GM04504 (cell line): Measurements from ENCODE around the gene RGS3.

ENCODE experiments used
- DNase-seq: peaks from one replicate; pipeline ENCODE4 v3.0.0-alpha.2; 2012; ENCODE audit warnings: low read depth

RGS3 gene

DNA sequence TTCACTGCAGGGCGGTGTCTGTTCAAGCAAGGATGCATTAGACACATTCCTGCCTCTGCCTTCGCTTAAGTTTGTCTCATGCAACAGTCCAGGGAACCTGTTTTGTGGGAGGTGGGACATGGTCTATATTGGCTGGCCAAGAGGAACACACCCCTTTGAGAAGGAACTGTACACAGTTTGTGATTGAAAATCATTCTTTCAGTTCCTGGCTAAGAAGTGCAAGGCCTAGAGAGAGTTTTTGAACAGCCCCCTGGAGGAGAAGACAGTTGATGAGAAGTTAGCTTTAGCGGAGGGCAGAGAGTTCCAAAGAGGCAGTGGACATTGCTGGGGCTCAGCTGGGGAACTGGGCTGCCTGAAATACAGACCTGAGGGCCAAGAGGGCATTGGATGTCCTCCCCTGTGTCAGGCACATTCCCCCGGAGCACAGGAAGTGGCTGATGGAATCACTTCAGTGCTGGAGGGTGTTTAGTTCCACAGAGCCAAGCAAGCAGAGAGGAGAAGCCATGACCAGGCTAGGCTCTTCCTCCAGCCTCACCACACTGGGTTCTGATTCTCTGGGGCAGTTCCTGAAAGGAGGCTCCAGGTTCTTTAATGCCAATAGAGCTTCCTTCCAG, 66.6 kb downstream of the RGS3 start:
- no peak for DNase-seq

DNA sequence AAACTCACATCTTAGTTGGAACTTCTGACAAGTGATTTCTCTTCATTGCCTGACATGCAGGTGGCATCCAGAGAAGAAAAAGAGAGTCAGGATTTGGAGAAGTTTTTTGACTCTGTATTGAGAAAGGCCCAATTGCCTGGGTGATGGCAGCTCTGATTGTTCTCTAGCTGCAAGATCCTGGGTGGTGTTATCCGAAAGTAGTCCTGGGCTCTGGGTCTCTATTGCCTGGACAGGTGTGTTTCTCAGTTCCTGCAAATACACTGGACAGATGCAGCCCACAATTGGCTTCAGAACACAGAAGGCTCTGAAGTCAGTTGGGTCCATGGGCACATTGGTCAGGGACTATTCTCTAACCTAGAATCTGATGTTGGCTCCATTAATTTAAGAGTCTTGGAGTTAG, 67.4 kb downstream of the RGS3 start:
- DNase-seq = no peak

DNA sequence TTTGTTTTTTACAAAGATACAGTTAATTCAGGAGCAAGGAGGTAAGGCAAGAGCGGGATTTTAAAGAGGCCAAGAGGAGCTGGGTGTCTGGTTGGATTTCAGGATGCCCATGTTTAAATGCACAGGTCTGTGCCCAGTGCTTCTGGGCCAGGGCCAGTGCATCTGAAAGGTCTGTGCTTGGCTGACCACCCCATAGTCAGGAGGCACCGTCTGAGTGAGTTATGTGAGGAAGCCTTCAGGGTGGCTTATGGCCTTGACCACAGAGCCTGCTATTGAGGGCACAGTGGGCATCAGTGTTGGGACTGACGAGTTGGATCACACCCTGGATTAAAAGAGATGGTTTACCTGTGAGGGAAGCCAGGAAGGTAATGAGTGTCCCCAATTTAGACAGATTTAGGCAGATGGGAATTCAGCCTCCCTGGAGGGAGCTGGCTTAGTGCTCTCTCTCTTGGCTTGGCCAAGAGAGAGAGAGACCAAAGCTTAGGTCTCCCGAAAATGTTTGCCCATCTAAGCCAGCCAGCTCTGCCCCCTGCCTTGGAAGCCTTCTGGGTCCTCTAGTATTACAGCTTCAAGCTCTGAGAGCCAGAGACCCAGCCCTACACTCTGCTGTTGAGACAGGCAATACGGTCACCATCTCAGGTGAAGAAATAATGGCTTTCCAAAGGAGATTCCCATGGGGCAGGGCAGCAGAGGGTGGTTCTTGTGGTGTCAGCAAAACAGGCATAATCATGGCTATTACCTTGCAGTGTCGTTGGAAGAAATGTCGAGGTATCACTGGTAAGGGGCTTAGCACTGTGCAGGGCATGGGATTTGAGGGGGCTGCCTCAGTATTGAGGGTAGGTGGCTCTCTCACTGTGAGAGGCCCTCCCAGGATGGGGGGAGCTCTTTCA, 68.6 kb downstream of the RGS3 start:
- no peak for DNase-seq

DNA sequence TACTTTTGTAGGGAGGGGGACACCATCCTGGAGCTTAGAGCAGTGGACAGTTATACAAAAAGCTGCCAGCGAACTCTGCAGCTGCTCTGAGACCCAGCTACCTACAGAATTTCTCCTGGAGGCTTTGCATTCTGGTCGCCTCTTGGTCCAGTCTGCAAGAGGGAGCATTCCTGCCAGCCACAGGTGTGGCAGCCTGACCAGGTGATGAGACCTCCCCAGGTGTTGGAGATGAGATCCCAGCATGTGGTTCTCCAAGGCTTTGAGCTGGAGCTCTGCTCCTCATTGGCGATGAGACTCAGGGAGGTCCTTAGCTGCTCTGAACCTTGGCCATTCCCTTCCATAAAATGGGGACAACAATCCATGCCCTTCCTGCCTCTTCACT, 69.3 kb downstream of the RGS3 start:
- no peak for DNase-seq

DNA sequence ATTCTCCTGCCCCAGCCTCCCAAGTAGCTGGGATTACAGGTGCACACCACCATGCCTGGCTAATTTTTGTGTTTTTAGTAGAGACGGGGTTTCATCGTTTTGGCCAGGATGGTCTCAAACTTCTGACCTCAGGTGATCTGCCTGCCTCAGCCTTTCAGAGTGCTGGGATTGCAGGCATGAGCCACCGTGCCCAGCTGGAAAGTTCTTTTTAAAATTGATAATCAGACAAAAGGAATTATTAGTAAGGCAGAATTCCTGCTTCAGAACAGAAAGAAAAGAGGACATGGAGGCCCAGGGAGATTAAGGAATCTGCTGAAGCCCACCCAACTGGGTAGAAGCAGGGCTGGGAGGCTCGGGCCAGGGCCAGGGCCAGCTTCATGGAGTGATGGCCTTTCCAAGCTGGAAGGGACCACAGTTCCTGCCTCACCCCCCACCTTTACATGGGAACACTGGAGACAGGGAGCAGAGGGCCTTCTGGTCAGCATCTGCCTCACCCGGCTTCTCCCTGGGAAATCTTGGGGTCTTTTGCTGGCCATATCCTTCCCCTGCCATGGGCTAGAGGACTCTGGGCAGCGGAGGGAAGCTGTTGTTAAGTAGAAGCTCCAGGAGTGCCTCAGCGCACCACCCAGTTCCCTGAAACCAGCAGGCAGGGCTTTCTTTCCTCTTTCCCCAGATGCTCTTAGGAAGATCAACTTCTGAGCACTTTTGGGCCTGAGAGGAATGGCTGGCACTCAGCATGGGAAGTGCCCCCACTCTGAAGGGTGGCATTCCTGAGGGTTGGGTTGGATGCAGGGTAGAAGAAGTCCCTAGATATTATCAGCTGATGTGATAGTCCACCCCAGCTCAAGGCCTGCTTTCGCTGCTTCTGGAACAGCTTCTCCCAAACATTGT, 70.1 kb downstream of the RGS3 start:
- no peak for DNase-seq

DNA sequence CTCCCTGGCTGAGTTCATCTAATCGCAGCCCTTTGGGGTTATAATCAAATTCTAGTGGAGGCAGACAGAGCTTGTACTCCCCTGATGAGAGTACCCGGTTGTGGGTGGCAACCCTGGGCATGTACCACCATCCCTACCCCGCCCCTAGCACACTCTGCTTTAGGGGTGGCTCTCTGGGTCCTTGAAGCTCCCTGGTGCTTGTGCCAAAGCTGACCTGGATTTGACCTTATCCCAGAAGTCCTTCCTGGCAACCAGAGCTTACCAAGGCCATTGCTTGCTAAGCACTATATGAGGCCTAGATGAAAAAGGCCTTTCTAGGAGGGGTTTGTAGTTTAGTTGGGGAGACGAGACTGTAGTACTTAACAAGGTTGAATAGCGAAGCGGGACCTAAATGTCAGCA, 72.2 kb downstream of the RGS3 start:
- no peak for DNase-seq

DNA sequence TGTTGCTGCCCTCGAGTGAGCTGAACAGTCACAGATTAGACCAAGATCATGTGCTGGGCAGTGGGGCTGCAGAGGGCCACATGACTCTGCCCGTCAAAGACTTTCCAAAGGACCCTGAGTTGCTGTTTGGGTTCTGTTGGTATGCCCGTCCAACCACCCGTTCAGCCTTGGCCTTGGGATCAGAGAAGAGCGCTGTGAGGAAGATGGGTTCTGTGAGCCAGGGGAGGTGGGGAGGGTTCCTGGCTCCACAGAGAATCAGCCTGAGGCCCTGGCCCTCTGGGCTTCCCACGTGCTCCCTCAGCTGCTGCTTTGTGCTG, 72.6 kb downstream of the RGS3 start:
- no peak for DNase-seq

DNA sequence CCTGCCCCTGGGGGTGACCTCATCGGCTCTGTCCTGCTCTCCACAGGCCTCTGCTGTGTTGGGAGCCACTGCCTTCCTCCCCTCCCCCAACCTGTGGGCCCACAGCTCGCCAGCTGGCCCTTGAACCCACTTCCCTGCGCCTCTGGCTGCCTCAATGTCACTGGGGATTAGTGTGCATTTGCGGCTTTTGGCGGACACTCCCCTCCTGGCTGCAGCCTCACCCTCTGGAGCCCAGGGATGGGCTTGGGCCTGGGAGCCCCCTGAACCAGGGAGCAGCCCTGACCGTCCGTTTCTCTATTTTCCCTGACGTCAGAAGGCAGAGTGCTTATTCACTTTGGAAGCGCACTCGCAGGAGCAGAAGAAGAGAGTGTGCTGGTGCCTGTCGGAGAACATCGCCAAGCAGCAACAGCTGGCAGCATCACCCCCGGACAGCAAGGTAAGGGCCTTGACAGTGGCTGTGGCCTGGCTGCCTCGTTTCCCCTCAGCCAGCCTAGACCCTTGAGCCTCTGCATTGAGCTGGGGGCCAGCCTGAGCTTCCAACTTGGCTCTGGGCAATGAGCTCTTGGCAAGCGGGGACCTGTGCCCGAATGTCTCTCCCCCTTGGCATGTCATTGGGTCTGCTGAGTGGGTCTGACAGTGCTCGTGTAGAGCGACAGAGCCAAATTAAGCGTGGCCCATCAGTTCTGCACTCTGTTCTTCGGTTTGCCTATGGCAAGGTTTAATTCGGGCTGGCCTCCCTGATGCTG, 73.1 kb downstream of the RGS3 start:
- DNase-seq = no peak

DNA sequence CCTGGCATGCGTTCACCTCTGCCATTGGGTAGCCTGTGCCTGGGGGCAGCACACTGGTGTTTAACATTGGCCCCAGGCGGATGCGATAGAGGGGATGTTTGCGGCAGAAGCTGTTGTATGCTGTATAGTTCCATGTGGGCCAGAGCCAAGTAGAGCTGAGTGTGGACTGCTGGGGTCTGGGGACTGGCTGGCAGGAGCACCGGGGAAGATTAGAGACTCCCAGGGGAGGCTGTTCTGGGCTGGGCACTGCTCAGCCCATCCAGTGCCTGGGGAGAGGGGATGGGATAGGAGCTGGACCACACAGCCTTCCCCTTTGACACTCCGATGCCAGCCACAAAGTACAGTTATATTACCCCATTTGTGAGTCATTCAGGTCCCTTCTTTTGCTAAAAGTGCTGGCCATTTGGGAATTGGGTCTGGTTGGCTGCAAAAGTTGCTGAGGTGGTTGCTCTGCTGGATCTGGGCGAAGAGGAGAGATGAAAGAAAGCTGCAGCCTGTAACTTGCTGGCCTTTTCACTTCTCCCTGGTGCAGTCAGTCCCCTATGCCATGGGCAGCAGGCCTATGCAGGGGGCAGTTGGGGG, 73.8 kb downstream of the RGS3 start:
- DNase-seq = no peak

DNA sequence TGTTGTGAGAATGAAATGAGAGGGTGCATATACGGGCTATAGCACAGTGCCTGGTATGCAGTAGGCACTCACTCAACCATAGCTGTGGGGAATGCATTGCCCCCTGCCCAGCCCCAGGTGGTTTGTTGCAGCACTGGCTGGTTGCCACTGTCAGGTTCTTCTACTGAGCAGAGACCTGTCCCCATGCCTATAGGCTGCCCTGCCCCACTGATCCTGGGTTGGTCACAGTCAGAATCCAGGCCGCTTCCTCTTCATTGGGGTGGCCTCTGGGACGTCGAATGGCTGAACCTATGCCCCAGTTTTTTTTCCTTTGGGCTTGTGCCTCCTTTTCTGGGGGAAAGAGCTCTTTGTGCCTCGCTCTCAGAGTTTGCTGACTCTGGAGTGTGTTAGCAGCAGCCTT, 74.6 kb downstream of the RGS3 start:
- no peak for DNase-seq

DNA sequence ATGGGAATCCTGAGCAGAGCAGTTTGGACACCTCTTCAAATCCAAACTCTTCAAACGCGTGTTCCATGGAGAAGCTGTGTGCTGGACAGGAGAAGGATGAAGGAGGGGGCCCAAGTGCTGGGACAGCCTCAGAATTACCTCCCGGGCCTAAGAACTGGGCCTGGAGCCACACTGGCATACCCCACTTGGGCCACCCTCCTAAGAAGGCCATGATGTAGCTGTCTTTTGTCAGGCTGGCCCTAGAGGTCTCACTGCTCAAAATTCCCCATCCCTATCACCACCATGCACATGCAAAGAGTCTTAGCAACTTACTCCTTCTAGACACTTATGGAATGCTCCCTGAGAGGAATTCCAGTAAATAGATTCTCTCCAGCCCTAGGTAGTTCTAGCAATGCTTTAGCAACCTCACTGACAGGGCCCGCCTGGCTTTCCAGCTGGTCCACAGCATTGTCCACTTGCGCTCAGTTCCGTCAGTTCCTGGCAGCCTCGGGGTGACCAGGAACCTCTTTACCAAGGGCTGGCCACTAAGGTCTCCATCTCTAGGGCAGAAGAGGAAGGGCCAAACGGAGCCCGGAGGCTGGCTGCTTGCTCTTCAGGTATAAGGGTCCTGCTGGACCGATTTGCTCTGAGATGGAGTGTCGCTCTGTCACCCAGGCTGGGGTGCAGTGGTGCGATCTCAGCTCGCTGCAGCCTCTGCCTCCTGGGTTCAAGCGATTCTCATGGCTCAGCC, 75.3 kb downstream of the RGS3 start:
- DNase-seq = no peak

DNA sequence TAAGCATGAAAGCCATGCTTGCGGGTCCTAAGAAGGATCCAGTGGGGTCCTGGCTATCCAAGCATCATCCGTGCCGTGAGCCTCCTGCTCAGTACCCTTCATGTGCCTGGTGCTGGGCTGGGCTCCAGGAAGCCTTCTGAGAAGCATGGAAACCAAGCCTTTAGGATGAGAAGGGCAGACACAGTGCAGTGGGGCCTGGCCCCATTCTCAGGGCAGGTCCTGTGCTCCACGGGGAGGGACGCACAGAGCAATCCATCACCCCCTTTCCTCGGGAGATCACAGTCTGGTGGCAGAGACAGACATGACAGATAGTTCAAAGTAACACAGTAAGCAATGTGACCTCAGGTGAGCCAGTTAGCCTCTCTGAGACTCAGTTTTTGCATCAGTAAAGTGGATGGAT, 76.9 kb downstream of the RGS3 start:
- DNase-seq = no peak

DNA sequence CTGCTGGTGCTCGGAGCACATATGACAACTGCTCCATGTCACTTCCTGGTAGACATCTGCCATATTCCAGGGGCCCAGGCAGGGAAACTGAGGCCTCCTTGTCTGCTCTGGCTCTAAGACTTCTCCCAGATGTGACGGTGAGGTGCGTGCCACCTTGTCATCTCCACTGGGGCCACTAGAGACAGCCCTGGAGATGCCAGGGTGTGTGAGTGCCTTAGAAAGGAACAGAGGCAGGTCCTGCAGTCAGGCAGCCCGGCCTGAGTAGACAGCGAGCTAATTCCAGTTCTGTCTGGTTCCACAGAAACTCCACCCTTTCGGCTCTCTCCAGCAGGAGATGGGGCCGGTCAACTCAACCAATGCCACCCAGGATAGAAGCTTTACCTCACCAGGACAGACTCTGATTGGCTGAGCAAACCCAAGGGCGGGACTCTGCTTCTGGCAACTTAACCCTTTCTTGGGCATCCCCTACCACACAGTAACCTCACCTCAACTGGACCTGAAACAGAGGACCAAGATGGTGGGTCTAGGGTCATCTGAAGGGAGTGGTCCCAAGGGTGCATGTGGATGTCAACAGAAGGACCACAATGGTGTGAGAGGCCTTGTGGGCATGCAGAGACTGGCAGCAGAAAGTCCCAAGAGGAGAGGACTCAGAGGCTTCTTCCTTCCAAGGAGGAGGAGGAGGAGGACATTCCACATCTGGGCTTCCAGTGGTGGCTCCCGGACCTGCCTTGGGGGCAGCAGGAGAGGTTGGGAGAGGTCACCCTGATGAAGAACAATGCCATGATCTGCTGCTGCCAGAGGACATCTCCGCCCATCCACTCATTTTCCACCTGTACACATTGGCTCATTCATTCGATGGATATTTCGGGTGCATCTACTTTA, 77.7 kb downstream of the RGS3 start:
- no peak for DNase-seq

DNA sequence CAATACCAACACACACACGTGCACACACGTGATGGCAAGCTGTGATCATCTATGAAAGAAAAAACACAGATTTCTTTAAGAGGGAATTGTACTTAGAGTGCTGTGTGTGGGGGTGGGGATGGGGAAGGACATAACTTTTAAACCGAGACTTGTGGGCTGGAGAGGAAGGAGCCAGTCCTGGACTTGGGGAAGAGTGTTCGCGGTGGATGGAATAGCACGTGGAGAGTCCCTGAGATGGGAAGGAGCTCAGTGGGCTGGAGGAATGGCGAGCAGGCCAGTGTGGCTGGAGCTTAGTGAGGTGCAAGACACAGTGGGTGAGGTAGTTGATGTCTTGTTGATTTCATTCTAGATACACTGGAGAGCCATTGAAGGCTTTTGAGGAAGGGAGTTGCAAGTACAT, 78.5 kb downstream of the RGS3 start:
- no peak for DNase-seq

DNA sequence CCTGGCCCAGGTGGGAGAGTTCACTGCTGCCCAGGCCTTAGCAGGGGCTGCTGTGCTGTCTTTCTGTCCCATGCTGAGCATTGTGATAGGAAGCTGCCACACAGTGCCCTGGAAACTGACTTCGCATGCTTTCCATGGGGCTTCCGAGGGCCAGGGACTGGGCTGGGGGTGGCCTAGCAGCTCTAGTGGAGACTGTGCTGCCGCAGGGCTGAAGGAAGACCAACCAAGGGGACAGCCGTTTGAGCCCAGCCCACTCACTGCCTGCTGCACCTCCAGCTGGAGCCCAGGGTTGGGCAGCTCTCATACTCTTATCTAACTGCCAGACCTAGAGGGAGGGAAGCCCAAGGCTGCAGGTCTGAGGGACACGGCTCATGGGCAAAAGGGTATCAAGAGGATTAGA, 79.2 kb downstream of the RGS3 start:
- no peak for DNase-seq

DNA sequence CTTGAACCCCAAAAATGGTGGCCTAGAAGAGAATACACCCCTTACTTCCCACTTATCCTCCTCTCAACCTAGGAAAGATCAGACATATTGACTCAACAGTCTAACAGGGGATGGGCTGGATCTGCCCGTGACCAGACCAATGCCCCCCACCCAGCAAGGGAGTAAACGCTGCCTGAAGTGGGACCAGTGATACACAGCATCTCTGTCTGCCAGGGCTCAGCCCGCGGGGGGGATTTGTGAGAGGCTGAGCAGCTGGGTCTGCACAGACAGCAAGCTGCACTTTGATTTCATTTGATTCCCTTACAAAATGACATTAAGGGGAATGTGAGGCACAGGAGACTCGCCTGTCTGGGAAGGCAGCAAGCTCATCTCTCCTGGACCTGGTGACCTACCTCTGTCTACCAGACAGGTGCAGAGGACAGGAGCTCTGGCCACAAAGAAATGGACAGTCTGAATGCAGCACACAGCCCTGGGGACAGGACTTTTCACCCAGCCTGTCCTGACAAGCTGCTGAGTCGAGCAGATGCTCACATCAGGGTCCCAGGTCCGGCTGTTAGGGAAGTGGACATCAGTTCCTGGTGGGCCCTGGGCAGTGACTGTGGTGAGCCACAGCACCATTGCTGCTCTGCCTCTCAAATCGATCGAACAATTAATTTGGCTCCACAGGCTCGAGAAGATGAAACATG, 79.9 kb downstream of the RGS3 start:
- no peak for DNase-seq

DNA sequence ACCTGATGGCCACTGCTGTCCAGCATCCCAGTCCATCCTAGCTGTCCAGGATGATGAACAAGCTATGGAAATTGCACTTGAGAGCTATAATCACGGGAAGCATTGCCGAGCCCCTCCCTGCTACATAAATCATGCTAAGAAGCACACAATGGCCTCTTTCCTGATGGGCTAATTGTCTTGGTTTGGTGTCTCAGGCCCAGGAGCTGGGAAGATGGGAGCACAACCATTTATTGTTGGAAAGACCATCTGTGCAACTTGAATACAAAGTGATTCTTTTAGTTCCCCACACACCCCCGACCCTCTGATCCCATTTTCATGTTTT, 80.4 kb downstream of the RGS3 start:
- DNase-seq = no peak

DNA sequence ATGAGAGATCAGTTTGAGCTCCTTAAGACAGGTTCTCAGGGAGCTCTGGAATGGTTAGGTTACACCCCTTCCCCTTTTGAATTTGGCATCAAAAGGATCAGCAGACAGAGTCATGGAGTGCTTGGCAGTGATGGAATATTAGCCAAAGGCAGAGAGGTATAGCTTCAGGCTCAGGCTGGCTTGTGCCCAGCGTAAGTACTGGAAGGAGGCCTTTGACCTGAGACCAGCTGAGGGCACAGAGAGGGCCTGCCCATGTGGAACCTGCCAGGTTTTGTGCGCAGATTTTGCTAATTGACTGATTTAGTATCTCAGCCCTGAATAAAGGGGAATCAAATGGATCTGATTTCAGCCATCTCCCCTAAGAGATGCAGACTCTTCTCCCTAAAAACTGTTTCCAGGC, 81.5 kb downstream of the RGS3 start:
- no peak for DNase-seq

DNA sequence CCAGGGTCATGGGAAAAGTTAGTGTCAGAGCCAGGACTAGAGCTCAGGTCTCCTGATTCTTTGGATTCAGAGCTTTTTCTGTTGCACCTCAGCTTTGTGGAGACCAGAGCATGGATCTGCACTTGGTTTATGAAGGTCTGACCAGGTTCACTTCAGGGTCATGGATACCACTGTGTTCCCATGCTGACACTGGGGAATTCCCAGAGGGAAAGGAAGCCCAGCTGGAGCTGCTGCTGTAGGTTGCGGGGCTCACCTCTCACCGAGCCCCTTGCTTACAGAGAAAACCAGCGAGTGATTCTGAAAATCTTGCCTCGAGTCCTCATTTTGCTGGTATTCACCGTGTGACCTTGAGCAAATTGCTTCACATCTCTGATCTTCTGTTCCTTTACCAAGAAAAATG, 83.0 kb downstream of the RGS3 start:
- DNase-seq = no peak

DNA sequence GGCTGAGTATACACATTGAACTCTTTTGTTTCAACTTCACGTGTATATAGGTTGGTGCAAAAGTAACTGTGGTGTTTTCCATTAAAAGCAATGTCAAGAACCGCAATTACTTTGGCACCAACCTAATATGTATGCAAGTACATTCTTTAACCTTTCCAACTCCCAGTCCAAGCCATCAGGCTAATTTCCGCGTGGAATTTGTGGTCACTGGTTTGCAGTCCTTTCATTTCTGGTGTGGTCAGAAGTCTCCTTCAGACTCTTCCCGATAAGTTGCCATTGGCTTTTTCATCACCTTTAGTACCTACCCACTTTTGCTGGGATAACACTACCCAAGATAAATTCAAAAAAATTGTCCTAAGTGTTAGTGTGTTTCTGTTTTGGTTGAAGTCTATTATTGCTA, 84.0 kb downstream of the RGS3 start:
- no peak for DNase-seq
